Ishikawa (cell line): ENCODE results near the gene TBC1D1.

Source experiments
- CEBPB ChIP-seq: IDR thresholded peaks from 2 replicates; pipeline ENCODE4 v1.6.1; 2012
- CREB1 ChIP-seq: IDR thresholded peaks from 2 replicates; pipeline ENCODE4 v1.6.1; 2012; ENCODE audit warnings: low read depth
- EGR1 ChIP-seq: IDR thresholded peaks from 2 replicates; pipeline ENCODE4 v1.6.1; 2012
- EP300 ChIP-seq: IDR thresholded peaks from 2 replicates; pipeline ENCODE4 v1.6.1; 2012; ENCODE audit warnings: borderline replicate concordance
- FOXM1 ChIP-seq: IDR thresholded peaks from 2 replicates; pipeline ENCODE4 v1.6.1; 2012; ENCODE audit warnings: low read depth, borderline replicate concordance
- MAX ChIP-seq: IDR thresholded peaks from 2 replicates; pipeline ENCODE4 v1.6.1; 2012
- NFIC ChIP-seq: IDR thresholded peaks from 2 replicates; pipeline ENCODE4 v1.6.1; 2012
- RAD21 ChIP-seq: IDR thresholded peaks from 2 replicates; pipeline ENCODE4 v1.6.1; 2012; ENCODE audit warnings: low read depth
- REST ChIP-seq: IDR thresholded peaks from 2 replicates; pipeline ENCODE4 v1.6.1; 2012; ENCODE audit warnings: low read depth, mild to moderate bottlenecking
- TAF1 ChIP-seq: IDR thresholded peaks from 2 replicates; pipeline ENCODE4 v1.6.1; 2012; ENCODE audit warnings: low read depth, mild to moderate bottlenecking
- TCF12 ChIP-seq: IDR thresholded peaks from 2 replicates; pipeline ENCODE4 v1.6.1; 2012; ENCODE audit warnings: low read depth
- TEAD4 ChIP-seq: IDR thresholded peaks from 2 replicates; pipeline ENCODE4 v1.6.1; 2012
- USF1 ChIP-seq: IDR thresholded peaks from 2 replicates; pipeline ENCODE4 v1.6.1; 2012
- YY1 ChIP-seq: IDR thresholded peaks from 2 replicates; pipeline ENCODE4 v1.6.1; 2012; ENCODE audit warnings: low read depth
- ZBTB7A ChIP-seq: IDR thresholded peaks from 2 replicates; pipeline ENCODE4 v1.6.1; 2012; ENCODE audit warnings: low read depth

The TBC1D1 gene

GRCh38 chr4:37983951-37984350 is 93.1 kb downstream of the TBC1D1 start:
- TF ChIP-seq ZBTB7A (no peak), NFIC (no peak)

GRCh38 chr4:37985730-37986275 is 94.9 kb downstream of the TBC1D1 start:
- TF ChIP-seq FOXM1 (no peak), ZBTB7A (no peak), CEBPB (no peak), YY1 (no peak), CREB1 (no peak), REST (no peak), EGR1 (no peak)

GRCh38 chr4:37988670-37989069 is 97.8 kb downstream of the TBC1D1 start:
- TF ChIP-seq MAX (no peak), NFIC (peak; percentile 40), TCF12 (0 out of 2 replicates have a peak, but pooled peaks have one; percentile 17), TEAD4 (peak; percentile 79)

GRCh38 chr4:37989398-37990260 is 98.7 kb downstream of the TBC1D1 start:
- no peak for TF ChIP-seq REST
- TF ChIP-seq CEBPB: no peak
- no peak for TF ChIP-seq FOXM1
- no peak for TF ChIP-seq TCF12
- TF ChIP-seq TAF1: no peak
- TF ChIP-seq RAD21: no peak
- TF ChIP-seq USF1: no peak

GRCh38 chr4:37990731-37991245 is 99.9 kb downstream of the TBC1D1 start:
- TF ChIP-seq NFIC: no peak
- no peak for TF ChIP-seq EGR1
- no peak for TF ChIP-seq FOXM1
- no peak for TF ChIP-seq RAD21
- no peak for TF ChIP-seq CREB1
- no peak for TF ChIP-seq YY1
- no peak for TF ChIP-seq REST
- no peak for TF ChIP-seq ZBTB7A
- TF ChIP-seq USF1: no peak
- TF ChIP-seq MAX: no peak
- no peak for TF ChIP-seq CEBPB
- TF ChIP-seq EP300: no peak
- TF ChIP-seq TCF12: no peak
- no peak for TF ChIP-seq TEAD4
- TF ChIP-seq TAF1: no peak
